ENCODE data around the gene YWHAH.

DNA sequence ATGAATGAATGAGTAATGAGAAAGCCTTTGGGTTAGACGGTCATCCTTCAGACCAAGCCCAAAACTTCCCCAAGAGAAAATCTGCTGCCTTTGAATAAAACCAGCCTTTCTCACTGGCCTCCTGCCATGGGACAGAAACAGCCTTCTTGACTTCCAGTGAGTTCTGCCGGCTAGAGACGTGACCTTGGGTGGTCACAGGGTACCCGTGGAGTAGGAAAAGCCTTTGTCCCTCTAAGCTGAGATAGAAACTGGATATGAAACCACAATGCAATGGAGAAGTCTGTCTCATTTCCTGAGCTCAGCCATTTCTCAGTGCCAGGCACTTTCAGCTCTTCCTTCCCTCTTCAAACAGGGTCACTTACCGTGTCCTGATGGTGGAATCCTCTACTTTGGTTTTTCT is 21.2 kb upstream of the YWHAH start:
- TF ChIP-seq, protein P1, sequence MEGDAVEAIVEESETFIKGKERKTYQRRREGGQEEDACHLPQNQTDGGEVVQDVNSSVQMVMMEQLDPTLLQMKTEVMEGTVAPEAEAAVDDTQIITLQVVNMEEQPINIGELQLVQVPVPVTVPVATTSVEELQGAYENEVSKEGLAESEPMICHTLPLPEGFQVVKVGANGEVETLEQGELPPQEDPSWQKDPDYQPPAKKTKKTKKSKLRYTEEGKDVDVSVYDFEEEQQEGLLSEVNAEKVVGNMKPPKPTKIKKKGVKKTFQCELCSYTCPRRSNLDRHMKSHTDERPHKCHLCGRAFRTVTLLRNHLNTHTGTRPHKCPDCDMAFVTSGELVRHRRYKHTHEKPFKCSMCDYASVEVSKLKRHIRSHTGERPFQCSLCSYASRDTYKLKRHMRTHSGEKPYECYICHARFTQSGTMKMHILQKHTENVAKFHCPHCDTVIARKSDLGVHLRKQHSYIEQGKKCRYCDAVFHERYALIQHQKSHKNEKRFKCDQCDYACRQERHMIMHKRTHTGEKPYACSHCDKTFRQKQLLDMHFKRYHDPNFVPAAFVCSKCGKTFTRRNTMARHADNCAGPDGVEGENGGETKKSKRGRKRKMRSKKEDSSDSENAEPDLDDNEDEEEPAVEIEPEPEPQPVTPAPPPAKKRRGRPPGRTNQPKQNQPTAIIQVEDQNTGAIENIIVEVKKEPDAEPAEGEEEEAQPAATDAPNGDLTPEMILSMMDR (IDR thresholded peaks at IDR 0.05) = no peak
- TF ChIP-seq POLR2A (IDR thresholded peaks at IDR 0.05; ENCODE audit: low read length) (no peak), CEBPB (IDR thresholded peaks at IDR 0.05) (no peak), CHD2 (IDR thresholded peaks at IDR 0.05; ENCODE audit: low read length, partially characterized antibody) (no peak), TP53 (CRISPR knock-in tag; IDR thresholded peaks at IDR 0.05) (no peak), GATA3 (IDR thresholded peaks at IDR 0.05; ENCODE audit: borderline replicate concordance) (no peak)
- TF ChIP-seq, protein P2, sequence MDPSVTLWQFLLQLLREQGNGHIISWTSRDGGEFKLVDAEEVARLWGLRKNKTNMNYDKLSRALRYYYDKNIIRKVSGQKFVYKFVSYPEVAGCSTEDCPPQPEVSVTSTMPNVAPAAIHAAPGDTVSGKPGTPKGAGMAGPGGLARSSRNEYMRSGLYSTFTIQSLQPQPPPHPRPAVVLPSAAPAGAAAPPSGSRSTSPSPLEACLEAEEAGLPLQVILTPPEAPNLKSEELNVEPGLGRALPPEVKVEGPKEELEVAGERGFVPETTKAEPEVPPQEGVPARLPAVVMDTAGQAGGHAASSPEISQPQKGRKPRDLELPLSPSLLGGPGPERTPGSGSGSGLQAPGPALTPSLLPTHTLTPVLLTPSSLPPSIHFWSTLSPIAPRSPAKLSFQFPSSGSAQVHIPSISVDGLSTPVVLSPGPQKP (IDR thresholded peaks at IDR 0.05; ENCODE audit: low read depth, low read length) = no peak
- TF ChIP-seq, protein P3, sequence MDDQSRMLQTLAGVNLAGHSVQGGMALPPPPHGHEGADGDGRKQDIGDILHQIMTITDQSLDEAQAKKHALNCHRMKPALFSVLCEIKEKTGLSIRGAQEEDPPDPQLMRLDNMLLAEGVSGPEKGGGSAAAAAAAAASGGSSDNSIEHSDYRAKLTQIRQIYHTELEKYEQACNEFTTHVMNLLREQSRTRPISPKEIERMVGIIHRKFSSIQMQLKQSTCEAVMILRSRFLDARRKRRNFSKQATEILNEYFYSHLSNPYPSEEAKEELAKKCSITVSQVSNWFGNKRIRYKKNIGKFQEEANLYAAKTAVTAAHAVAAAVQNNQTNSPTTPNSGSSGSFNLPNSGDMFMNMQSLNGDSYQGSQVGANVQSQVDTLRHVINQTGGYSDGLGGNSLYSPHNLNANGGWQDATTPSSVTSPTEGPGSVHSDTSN (IDR thresholded peaks at IDR 0.05) = no peak

Data from A549 (cell line).